ENCODE data around the gene MLXIPL.
"Not testable (repeated sequence)": the region's sequence is repeated elsewhere in the genome, so short reads cannot be mapped to it uniquely, and the experiment has no call there.

Gene MLXIPL

DNA sequence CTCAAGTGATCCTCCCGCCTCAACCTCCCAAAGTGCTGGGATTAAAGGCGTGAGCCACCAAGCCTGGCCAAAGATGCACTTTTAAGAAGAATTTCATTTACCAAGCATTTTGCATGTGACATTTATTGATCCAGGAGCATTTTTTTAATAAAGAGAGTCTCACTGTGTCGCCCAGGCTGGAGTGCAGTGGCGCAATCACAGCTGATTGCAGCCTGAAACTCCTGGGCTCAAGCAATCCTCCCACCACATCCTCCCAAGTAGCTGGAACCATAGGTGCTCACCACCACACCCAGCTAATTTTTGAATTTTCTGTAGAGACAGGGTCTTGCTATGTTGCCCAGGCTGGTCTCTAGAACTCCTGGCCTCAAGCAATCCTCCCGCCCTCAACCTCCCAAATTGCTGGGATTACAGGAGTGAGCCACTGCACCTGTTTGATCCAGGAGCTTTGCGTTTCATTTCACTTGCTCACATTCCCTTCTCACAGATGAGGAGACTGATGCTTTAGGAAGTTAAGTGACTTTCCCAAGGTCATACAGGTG is 41.6 kb downstream of the MLXIPL start:
- Mint-ChIP-seq H3K9me3 (no peaks in the 10 kb centered on the region), H3K27me3 (no peaks in the 10 kb centered on the region), H3K36me3 (no peaks in the 10 kb centered on the region), H3K4me1 (peaks cover 14% of the 10 kb centered on the region), H3K4me3 (no peak overlapping the region), H3K27ac (no peak overlapping the region)
- ATAC-seq, result no peak

DNA sequence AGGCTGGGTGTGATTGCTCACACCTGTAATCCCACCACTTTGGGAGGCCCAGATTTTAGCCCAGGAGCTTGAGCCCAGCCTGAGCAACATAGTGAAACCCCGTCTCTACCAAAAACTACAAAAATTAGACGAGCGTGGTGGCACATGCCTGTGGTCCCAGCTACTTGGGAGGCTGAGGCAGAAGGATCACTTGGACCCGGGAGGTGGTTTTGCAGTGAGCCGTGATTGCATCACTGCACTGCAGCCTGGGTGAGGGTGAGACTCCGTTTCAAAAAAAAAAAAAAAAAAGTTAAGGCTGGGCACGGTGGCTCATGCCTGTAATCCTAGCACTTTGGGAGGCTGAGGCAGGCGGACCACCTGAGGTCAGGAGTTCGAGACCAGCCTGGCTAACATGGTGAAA is 43.3 kb downstream of the MLXIPL start:
- H3K27me3 Mint-ChIP-seq, H3K27ac Mint-ChIP-seq, H3K9me3 Mint-ChIP-seq, H3K36me3 Mint-ChIP-seq, H3K4me3 Mint-ChIP-seq, ATAC-seq: not testable (repeated sequence)
- peaks cover 22% of the 10 kb centered on the region for H3K4me1 Mint-ChIP-seq

DNA sequence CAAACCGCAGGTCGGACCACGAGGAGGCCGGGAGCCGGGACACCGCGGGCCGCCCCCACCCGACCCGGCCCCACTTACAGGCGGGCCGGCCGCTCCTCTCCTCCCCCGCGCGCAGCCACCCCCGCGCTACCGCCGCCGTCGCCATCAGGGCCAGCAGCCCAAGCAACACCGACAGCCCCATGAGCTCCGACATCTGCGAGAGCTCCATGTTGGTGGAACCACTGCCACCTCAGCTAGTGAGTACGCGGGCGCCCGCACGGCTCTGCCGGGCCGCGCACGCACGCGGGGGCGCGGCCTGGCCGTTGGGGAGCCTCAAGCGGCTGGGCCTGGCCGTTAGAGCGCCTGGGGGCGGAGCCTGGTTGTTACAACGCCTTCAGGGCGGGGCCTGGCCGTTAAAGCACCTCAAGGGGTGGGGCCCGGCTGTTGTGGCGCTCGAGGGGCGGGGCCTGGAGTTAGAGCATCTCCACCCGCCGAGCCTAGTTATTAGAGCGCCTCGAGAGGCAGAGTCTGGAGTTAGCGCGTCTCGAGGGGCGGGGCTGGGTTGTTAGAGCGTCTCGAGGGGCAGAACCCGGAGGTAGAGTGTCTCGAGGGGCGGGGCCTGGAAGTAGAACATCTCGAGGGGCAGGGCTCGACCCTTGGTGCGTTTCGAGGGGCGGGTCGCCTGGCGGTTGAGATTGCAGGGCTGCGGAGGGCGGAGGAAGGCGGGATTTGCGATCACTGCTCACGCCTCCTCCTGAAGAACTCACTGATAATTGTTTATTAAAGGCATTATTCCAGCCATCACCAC is 45.8 kb downstream of the MLXIPL start, which contains the start of gene TBL2:
TSS of gene TBL2 (minus strand) at position 238 of the 787 bp plus-strand sequence. CDS start at position 208, 30 bp downstream.
- Mint-ChIP-seq H3K4me1 (peaks cover 22% of the 10 kb centered on the region), H3K4me3 (peak within 1 kb of the TSS; percentile 93), H3K27ac (peak within 1 kb of the TSS; percentile 94), H3K36me3 (peaks cover 17% of the 10 kb centered on the region), H3K9me3 (no peaks in the 10 kb centered on the region), H3K27me3 (no peaks in the 10 kb centered on the region)
- ATAC-seq, result peak; percentile 96

DNA sequence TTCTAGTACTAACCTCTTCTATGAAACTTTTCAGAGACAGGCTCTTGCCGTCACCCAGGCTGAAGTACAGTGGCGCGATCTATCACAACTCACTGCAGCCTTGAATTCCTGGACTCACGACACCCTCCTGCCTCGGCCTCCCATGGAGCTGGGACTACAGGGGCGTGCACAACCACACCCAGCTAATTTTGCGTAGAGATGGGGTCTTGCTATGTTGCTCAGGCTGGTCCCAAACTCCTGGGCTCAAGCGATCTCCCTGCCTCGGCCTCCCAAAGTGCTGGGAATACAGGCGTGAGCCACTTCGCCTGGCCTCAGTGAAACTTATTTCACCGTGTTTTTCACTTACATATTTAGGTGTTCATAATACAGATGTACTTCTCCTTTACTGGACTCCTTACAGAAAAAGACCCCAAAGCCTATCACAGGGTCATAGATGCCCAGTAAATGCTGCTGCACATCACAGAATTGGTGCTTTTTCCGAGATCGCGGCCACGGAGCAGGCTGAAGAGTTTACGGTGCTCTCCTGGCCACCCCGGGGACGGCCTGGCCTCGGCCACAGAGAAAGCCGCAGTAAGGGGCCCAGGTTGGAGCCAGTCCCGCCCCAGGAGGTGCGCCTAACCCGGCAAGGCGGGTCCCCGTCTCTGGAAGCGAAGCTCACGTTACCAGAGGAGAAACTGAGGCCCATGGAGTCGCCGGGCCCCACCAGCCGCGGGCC is 46.5 kb downstream of the MLXIPL start:
- no peaks in the 10 kb centered on the region for H3K9me3 Mint-ChIP-seq
- no peaks in the 10 kb centered on the region for H3K27me3 Mint-ChIP-seq
- peaks cover 25% of the 10 kb centered on the region for H3K36me3 Mint-ChIP-seq
- peak overlapping the region; percentile 93 for H3K4me3 Mint-ChIP-seq
- peaks cover 22% of the 10 kb centered on the region for H3K4me1 Mint-ChIP-seq
- peak overlapping the region; percentile 94 for H3K27ac Mint-ChIP-seq
- ATAC-seq, result peak; percentile 24

DNA sequence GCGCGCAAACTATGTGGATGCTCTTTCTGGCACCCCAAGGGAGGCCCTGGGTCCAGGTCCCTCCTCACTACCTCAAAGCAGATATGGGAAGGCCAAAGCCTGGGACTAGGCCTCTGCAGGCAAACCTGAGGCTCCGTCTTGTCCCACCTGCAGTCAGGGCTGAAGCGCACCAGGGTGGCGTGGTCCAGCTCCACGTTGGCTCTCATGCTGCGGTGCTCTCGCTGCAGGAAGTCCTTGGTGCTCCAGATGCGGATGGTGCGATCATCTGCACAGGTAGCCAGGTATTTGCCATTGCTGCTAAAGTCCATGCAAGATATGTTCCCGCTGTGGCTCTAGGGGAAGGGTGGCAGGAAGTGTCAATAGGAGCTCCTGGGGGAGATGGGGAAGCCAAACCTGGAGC is 50.5 kb downstream of the MLXIPL start:
- H3K27me3 Mint-ChIP-seq, result no peaks in the 10 kb centered on the region

DNA sequence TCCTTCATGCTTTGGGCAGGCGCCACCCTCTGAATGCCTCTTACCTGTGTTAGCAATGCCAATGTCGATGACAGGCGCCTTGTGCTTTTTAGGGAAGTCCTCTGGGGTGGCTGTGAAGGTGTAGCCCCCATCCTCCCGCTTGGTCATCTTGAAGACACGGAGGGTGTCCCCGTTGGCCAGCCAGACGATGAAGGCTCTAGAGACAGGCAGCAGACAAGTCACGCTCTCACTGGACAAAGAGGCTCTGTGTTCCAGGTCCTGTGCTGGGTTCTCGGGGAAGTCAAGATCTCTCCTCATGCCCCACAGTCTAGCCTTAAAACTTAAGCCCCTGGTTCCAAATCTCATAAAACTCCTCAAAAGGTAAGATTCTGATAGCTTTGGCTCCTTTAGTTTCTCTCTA is 51.0 kb downstream of the MLXIPL start:
- Mint-ChIP-seq H3K4me1 (peaks cover 14% of the 10 kb centered on the region), H3K4me3 (no peak overlapping the region), H3K27ac (no peak overlapping the region), H3K27me3 (no peaks in the 10 kb centered on the region), H3K9me3 (no peaks in the 10 kb centered on the region), H3K36me3 (peaks cover 56% of the 10 kb centered on the region)
- ATAC-seq, result no peak

More for the DNA sequence above, 50.5 kb downstream of the MLXIPL start:
- Mint-ChIP-seq H3K36me3 (peaks cover 55% of the 10 kb centered on the region), H3K9me3 (no peaks in the 10 kb centered on the region), H3K4me3 (no peak overlapping the region), H3K27ac (no peak overlapping the region), H3K4me1 (peaks cover 16% of the 10 kb centered on the region)
- no peak for ATAC-seq

DNA sequence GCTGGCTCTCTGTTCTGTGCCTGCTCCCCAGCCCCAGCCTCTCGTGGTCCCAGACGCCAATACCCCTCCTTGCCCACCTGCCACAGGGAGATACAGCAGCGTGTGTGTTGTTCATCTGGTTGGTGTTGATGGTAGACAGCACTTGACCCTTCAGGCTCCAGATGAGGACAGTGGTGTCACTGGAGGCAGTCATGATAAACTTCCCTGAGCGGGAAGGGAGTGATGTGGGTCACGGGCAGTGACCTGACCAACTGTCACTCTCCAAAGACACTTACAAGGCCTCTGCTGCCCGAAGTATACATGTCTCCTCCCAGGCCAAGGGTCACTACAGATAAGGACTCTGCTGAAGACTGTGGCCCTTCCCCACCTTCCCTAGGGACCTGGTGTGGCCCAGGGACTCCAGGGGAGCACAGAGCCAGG is 51.5 kb downstream of the MLXIPL start:
- no peak overlapping the region for H3K27ac Mint-ChIP-seq
- no peak for ATAC-seq
- H3K9me3 Mint-ChIP-seq, result no peaks in the 10 kb centered on the region
- no peaks in the 10 kb centered on the region for H3K27me3 Mint-ChIP-seq
- peaks cover 11% of the 10 kb centered on the region for H3K4me1 Mint-ChIP-seq
- no peak overlapping the region for H3K4me3 Mint-ChIP-seq
- H3K36me3 Mint-ChIP-seq, result peaks cover 56% of the 10 kb centered on the region

DNA sequence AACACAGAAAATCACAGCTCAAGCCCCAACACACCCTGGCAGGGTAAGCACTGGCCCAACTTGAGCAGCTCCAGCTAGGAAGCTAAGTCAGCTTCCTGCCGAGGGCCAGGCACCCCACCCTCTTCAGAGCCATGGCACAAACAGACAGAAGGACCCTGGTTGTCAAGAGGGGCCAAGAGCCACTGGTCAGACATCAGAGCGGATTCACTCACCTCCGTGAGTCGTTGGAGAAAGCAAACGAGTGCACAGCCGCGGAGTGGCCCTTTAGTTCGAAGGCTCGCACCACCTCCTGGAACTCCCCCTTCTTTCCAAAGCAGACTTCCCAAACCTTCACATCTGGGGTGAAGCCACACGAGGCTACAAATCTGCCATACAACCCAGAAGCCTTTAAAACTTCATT is 53.3 kb downstream of the MLXIPL start:
- ATAC-seq, result no peak
- Mint-ChIP-seq H3K4me3 (no peak overlapping the region), H3K27ac (no peak overlapping the region), H3K9me3 (no peaks in the 10 kb centered on the region), H3K4me1 (peaks cover 9% of the 10 kb centered on the region), H3K36me3 (peaks cover 56% of the 10 kb centered on the region), H3K27me3 (no peaks in the 10 kb centered on the region)

DNA sequence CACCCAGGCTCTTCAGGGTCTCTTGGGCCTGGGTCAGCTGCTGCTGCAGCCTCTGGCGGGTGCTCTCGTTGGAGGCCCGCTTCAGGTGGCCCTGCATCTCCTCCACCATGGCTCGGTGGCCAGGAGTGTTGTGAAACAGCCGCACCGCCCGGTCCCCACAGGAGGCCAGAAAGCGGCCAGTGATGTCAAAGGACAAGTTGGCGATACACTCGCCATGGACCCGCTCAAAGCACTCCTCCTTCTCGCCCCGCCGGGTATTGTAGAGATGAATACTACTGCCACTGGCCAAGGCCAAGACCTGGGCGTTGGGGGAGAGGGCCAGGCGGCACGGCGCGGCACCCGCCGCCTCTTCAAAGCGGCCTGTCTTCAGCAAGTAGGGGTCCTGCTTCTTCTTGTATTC is 53.8 kb downstream of the MLXIPL start:
- no peaks in the 10 kb centered on the region for H3K27me3 Mint-ChIP-seq
- no peak overlapping the region for H3K4me3 Mint-ChIP-seq
- no peak for ATAC-seq
- peaks cover 56% of the 10 kb centered on the region for H3K36me3 Mint-ChIP-seq
- H3K9me3 Mint-ChIP-seq, result no peaks in the 10 kb centered on the region
- peaks cover 13% of the 10 kb centered on the region for H3K4me1 Mint-ChIP-seq
- H3K27ac Mint-ChIP-seq, result no peak overlapping the region

DNA sequence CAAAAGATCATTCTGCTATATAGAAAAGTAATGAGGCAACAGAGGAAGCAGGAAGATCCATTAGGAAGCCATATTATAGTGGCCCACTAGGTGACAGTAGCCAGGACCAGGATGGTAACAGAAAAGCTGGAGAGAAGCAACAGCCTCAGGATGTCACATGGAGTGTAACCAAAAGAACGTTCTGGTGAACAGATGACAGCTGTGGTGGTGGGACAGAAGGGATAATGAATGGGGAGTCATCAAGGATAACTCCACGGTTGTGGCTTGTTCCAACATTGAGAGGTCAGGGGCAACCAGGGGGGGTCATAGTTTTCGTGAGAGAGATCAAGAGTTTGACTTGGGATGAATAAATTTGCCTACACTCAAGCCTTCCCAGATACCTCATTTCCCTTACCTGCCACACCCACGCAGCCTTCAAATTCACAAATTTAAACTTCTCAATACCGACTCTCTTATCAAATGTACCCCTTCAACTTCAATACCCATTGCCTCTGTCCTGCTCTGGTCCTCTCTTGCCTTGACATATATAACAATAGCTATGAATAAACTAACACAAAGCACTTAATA is 55.2 kb downstream of the MLXIPL start:
- Mint-ChIP-seq H3K36me3 (peaks cover 45% of the 10 kb centered on the region), H3K9me3 (no peaks in the 10 kb centered on the region), H3K27ac (no peak overlapping the region), H3K4me3 (no peak overlapping the region), H3K27me3 (no peaks in the 10 kb centered on the region), H3K4me1 (peaks cover 14% of the 10 kb centered on the region)
- no peak for ATAC-seq

DNA sequence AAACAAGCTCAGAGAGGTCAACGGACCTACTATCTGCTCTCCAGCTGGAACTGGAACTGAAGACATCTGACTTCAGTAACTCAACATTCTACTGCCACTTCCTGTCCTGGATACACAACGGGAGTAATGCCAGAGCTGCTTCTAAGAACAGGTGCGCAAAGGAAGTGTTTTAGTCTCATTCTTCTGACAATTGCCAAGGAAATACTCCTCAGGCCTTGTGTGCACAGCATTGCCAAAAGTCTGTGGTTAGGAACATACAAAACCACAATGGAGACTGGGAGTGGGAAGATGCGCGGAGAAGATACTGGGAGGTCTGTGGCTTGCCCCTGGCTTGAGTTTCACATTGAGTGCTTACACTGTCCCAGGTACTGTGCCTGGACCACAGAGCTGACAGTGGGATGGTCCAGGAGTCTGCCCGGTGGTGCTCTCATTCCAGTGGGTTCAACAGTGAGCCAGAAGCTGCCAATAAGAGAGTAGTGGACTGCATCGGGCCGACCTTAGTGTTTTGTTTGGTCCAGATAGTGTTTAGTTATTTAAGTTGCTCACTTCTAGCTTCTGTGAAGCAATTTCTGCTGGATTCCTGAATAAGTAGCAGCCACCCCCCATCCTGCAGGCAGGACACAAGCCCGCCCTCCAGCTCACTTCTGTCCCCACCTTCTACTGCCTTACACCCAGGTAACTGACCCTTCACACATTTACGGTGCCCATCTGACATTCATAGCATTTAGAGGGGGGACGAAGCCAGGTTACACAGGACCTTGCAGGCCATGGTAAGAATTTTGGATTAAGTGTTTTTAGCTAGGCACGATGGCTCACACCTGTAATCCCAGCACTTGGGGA is 56.3 kb downstream of the MLXIPL start:
- Mint-ChIP-seq H3K4me3 (no peak overlapping the region), H3K9me3 (no peaks in the 10 kb centered on the region), H3K27me3 (no peaks in the 10 kb centered on the region), H3K4me1 (peaks cover 14% of the 10 kb centered on the region), H3K27ac (no peak overlapping the region), H3K36me3 (peaks cover 34% of the 10 kb centered on the region)
- ATAC-seq, result no peak

DNA sequence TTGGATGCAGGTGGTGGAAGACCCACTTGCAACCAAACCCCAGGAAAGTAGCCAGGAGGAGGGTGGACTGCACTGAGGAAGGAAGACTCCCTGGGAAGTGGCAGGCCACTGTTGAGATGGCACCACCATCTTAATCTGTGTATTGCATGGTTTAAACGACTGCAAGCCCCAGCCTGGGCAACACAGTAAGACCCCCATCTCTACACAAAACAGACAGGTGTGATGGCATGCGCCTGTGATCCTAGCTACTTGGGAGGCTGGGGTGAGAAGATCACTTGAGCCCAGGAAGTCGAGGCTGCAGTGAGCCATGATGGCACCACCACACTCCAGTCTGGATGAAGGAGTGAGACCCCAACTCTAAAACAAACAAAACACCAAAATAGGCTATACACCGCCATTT is 57.2 kb downstream of the MLXIPL start:
- Mint-ChIP-seq H3K27me3 (no peaks in the 10 kb centered on the region), H3K27ac (no peak overlapping the region), H3K9me3 (no peaks in the 10 kb centered on the region), H3K36me3 (peaks cover 25% of the 10 kb centered on the region), H3K4me1 (peaks cover 14% of the 10 kb centered on the region), H3K4me3 (no peak overlapping the region)
- ATAC-seq, result no peak

DNA sequence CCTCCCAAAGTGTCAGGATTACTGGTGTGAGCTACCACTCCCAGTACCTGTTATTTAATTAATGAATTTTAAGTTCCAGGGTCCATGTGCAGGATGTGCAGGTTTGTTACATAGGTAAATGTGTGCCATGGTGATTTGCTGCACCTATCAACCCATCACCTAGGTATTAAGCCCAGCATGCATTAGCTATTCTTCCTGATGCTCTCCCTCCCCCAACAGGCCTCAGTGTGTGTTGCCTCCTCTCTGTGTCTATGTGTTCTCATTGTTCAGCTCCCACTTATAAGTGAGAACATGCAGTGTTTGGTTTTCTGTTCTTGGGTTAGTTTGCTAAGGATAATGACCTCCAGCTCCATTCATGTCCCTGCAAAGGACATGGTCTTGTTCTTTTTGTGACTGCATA is 57.9 kb downstream of the MLXIPL start:
- not testable (repeated sequence) for ATAC-seq, H3K9me3 Mint-ChIP-seq, H3K27me3 Mint-ChIP-seq
- peaks cover 14% of the 10 kb centered on the region for H3K4me1 Mint-ChIP-seq
- H3K36me3 Mint-ChIP-seq, result peaks cover 22% of the 10 kb centered on the region
- H3K27ac Mint-ChIP-seq, result peak overlapping the region; percentile 51
- peak overlapping the region; percentile 11 for H3K4me3 Mint-ChIP-seq

DNA sequence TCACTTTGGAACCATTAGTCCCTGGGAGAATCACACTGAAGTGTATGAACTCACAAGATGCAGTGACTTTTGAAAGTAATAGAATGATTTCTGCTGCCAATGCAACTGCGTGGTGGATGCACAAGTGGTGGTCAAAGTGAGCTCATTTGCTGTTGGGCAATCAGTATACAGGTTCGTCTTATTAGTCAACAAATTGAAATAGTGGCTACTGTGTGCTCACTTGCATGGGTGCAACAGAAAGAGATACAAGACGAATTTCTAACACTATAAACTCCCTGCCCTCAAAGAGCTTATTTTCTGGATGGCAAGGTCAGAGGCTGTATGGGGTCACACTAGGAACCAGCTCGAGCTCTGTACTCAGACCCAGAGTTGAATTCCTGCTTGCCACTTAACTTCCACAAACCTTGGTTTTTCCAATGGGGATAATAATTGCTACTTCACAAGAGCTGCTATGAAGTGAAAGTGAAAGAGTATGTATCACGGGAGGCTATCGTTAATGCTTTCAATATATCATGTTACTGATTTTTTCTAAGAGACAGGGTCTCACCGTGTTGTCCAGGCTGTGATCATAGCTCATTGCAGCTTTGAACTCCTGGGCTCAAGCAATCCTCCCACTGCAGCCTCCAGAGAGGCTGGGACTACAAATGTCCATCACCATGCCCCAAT is 58.5 kb downstream of the MLXIPL start:
- Mint-ChIP-seq H3K4me3 (peak overlapping the region; percentile 11), H3K36me3 (peaks cover 19% of the 10 kb centered on the region), H3K27ac (peak overlapping the region; percentile 51), H3K9me3 (no peaks in the 10 kb centered on the region), H3K27me3 (no peaks in the 10 kb centered on the region), H3K4me1 (peaks cover 15% of the 10 kb centered on the region)
- no peak for ATAC-seq

Data from stimulated activated memory B cell treated with anti-CD40 and anti-IgM and Interleukin-4, amounts not matched to agents 10 μg/mL and 1 μg/mL and 100 μg/mL, for 72 hours (primary cell).